ENCODE results near the gene MSRB1. TPM values are rescaled to one million over a fixed set of nuclear protein-coding genes. Genes with fewer than 3 reads are reported as not detected.

The MSRB1 gene
- total and polyA plus RNA-seq, 7 donors = 44.2 to 83.4 (median 59.5) TPM

- TF ChIP-seq, protein P1, sequence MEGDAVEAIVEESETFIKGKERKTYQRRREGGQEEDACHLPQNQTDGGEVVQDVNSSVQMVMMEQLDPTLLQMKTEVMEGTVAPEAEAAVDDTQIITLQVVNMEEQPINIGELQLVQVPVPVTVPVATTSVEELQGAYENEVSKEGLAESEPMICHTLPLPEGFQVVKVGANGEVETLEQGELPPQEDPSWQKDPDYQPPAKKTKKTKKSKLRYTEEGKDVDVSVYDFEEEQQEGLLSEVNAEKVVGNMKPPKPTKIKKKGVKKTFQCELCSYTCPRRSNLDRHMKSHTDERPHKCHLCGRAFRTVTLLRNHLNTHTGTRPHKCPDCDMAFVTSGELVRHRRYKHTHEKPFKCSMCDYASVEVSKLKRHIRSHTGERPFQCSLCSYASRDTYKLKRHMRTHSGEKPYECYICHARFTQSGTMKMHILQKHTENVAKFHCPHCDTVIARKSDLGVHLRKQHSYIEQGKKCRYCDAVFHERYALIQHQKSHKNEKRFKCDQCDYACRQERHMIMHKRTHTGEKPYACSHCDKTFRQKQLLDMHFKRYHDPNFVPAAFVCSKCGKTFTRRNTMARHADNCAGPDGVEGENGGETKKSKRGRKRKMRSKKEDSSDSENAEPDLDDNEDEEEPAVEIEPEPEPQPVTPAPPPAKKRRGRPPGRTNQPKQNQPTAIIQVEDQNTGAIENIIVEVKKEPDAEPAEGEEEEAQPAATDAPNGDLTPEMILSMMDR (IDR thresholded peaks at IDR 0.05) = no peak
- Histone ChIP-seq H3K4me3 (no peak overlapping the region), H3K9me3 (no peaks in the 10 kb centered on the region), H3K27me3 (ENCODE audit: insufficient read depth in 3 of 3, low read length in 2 of 3) (peaks cover 0 to 4% (median 0%) of the 10 kb centered on the region in 3 donors), H3K27ac (no peak overlapping the region), H3K4me1 (peaks cover 3% of the 10 kb centered on the region), H3K36me3 (ENCODE audit: insufficient read depth in 1 of 2, low read depth in 1 of 2) (no peaks in the 10 kb centered on the region)
- WGBS, 3 donors = 77 to 95% (median 81%) methylated on average over 8 to 10 of the region's 10 CpGs
- intact Hi-C loops (cut with DNase I) = loop anchor here (5.0 to 10.0 kb wide), 2 partner anchors 68 to 316 kb away; partner anchors contain the start of genes CRAMP1 (in 1 of the 2) and IFT140 (in 1 of the 2)
- no peak for DNase-seq
- ATAC-seq = no peak
Measured at GRCh38 chr16:1930338-1930720, 12.7 kb downstream of the MSRB1 start.

DNA sequence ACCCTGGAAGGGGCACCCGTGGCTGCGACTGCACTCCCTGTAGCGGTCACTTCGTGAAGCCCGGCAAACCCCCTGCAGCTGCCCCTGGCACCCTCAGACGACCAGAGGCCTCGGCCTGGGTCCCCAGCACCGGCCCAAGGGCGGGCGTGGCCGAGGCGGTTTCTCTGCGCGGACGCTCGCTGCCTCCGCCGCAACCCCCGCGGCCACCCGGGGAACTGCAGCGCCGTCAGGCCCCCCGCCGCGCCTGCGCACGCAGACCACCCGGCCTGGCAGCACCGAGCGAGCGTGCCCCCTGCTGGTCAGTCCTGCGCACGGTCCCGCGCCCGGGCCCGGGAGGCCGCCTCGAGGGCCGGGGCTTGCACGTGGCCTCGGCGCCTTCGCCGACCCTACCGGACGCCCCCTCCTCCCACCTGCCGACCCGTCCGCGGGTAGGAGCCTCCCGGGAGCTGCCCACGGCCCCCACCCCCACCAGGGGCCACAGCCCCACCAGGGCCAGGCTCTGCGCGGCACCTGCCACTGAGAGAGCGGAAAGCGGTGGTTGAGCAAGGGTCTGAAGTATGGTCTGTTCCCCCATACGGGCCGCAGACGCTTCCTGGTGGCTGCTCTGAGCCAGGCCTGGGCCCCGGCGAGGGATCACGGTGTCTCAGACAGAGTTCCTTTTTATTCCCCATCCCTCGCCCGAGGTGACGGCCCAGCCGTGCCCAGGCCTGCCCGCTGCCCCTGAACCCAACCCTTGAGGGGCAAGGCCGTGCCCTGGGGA is 13.2 kb downstream of the MSRB1 start:
- Histone ChIP-seq H3K9me3 (no peaks in the 10 kb centered on the region), H3K4me3 (peak overlapping the region; percentile 71), H3K36me3 (ENCODE audit: insufficient read depth in 1 of 2, low read depth in 1 of 2) (no peaks in the 10 kb centered on the region), H3K4me1 (peaks cover 3% of the 10 kb centered on the region), H3K27ac (peak overlapping the region; percentile 67), H3K27me3 (ENCODE audit: insufficient read depth in 3 of 3, low read length in 2 of 3) (peaks cover 0 to 4% (median 0%) of the 10 kb centered on the region in 3 donors)
- TF ChIP-seq, protein P1 (IDR thresholded peaks at IDR 0.05) = peak; percentile 99
- DNase-seq (peak; percentile 92 to 95), ATAC-seq (peak; percentile 94 to 98 (median 96))
- 15 to 31% (median 17%) methylated on average over 31 to 70 of the region's 70 CpGs for WGBS, 3 donors
- intact Hi-C loops (cut with DNase I) = loop anchor here (1.0 to 10.0 kb wide), 3 partner anchors 66 to 315 kb away; partner anchors contain the start of genes CRAMP1 (in 1 of the 2) and IFT140 (in 1 of the 2)

GRCh38 chr16:1929105-1929504 is 13.9 kb downstream of the MSRB1 start:
- ATAC-seq (peak; percentile 9 to 37 (median 18)), DNase-seq (no peak)
- H3K36me3 ChIP-seq (ENCODE audit: insufficient read depth in 1 of 2, low read depth in 1 of 2) = no peaks in the 10 kb centered on the region
- intact Hi-C loops (cut with DNase I) = loop anchor here in 1 of 2 donors (1.0 kb wide), 1 partner anchor 66 kb away; no protein-coding TSS in a partner anchor
- WGBS, 3 donors = 11 to 23% (median 16%) methylated on average over 6 to 11 of the region's 11 CpGs
- H3K27ac ChIP-seq = peak overlapping the region; percentile 67
- H3K4me1 ChIP-seq = peaks cover 3% of the 10 kb centered on the region
- H3K9me3 ChIP-seq = no peaks in the 10 kb centered on the region
- peaks cover 0 to 11% (median 0%) of the 10 kb centered on the region in 3 donors for H3K27me3 ChIP-seq (ENCODE audit: insufficient read depth in 3 of 3, low read length in 2 of 3)
- H3K4me3 ChIP-seq = peak overlapping the region; percentile 71
- TF ChIP-seq, protein P1 (IDR thresholded peaks at IDR 0.05) = no peak

GRCh38 chr16:1926271-1926670 is 16.7 kb downstream of the MSRB1 start:
- Histone ChIP-seq H3K27ac (no peak overlapping the region), H3K4me1 (peaks cover 3% of the 10 kb centered on the region), H3K9me3 (no peaks in the 10 kb centered on the region), H3K4me3 (no peak overlapping the region), H3K27me3 (ENCODE audit: insufficient read depth in 3 of 3, low read length in 2 of 3) (peaks cover 0 to 39% (median 7%) of the 10 kb centered on the region in 3 donors), H3K36me3 (ENCODE audit: insufficient read depth in 1 of 2, low read depth in 1 of 2) (no peaks in the 10 kb centered on the region)
- ATAC-seq (no peak), DNase-seq (no peak)
- TF ChIP-seq, protein P1 (IDR thresholded peaks at IDR 0.05) = no peak
- intact Hi-C loops (cut with DNase I) = no loop called here
- WGBS, 3 donors = 56 to 63% (median 58%) methylated on average over 10 to 11 of the region's 11 CpGs

Measured in psoas muscle (tissue), 8 donors.